ENCODE measurements around the gene ZDHHC11B.
"Not testable (repeated sequence)": the region's sequence is repeated elsewhere in the genome, so short reads cannot be mapped to it uniquely, and the experiment has no call there.

GRCh38 chr5:828194-828593 lies 43.7 kb upstream of the ZDHHC11B start:
- TF ChIP-seq ZNF792, CTCF (tag by site-specific recombination; IDR thresholded peaks at IDR 0.05): not testable (repeated sequence)
- TF ChIP-seq, protein P1, sequence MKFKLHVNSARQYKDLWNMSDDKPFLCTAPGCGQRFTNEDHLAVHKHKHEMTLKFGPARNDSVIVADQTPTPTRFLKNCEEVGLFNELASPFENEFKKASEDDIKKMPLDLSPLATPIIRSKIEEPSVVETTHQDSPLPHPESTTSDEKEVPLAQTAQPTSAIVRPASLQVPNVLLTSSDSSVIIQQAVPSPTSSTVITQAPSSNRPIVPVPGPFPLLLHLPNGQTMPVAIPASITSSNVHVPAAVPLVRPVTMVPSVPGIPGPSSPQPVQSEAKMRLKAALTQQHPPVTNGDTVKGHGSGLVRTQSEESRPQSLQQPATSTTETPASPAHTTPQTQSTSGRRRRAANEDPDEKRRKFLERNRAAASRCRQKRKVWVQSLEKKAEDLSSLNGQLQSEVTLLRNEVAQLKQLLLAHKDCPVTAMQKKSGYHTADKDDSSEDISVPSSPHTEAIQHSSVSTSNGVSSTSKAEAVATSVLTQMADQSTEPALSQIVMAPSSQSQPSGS (tag by site-specific recombination; IDR thresholded peaks at IDR 0.05; ENCODE audit: low read depth) = not testable (repeated sequence)
